ENCODE measurements around the gene JAK3. TPM values are rescaled to one million over a fixed set of nuclear protein-coding genes. Genes with fewer than 3 reads are reported as not detected.
A peak's percentile ranks its signal among the peaks of the same experiment; 100 is the strongest.
"Not testable (repeated sequence)": the region's sequence is repeated elsewhere in the genome, so short reads cannot be mapped to it uniquely, and the experiment has no call there.

Gene JAK3
- total RNA-seq, 6 experiments from 2014 or later: 0.30 to 1.00 (median 0.40) TPM

DNA sequence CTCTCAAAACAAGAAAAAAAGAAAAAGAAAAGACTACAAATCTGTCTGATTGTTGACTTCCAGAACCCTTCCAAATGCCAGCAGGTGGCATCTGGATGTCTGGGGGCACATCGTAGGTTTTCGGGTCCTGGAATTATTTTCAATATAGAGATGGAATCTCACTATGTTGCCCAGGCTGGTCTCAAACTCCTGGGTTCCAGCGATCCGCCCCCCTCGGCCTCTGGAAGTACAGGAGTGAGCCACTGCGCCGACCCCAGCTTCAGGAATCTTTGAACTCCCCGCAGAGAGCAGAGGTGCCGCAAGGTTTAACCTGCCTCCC is 53.4 kb downstream of the JAK3 start:
- Mint-ChIP-seq H3K9me3 (no peaks in the 10 kb centered on the region), H3K4me3 (no peak overlapping the region), H3K36me3 (ENCODE audit: low read depth) (no peaks in the 10 kb centered on the region), H3K27ac (no peak overlapping the region), H3K27me3 (ENCODE audit: insufficient read depth) (peaks cover 29% of the 10 kb centered on the region), H3K4me1 (ENCODE audit: low read depth) (peaks cover 19% of the 10 kb centered on the region)
- TF ChIP-seq, protein P1, sequence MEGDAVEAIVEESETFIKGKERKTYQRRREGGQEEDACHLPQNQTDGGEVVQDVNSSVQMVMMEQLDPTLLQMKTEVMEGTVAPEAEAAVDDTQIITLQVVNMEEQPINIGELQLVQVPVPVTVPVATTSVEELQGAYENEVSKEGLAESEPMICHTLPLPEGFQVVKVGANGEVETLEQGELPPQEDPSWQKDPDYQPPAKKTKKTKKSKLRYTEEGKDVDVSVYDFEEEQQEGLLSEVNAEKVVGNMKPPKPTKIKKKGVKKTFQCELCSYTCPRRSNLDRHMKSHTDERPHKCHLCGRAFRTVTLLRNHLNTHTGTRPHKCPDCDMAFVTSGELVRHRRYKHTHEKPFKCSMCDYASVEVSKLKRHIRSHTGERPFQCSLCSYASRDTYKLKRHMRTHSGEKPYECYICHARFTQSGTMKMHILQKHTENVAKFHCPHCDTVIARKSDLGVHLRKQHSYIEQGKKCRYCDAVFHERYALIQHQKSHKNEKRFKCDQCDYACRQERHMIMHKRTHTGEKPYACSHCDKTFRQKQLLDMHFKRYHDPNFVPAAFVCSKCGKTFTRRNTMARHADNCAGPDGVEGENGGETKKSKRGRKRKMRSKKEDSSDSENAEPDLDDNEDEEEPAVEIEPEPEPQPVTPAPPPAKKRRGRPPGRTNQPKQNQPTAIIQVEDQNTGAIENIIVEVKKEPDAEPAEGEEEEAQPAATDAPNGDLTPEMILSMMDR (IDR thresholded peaks at IDR 0.05): no peak
- no peak for DNase-seq

DNA sequence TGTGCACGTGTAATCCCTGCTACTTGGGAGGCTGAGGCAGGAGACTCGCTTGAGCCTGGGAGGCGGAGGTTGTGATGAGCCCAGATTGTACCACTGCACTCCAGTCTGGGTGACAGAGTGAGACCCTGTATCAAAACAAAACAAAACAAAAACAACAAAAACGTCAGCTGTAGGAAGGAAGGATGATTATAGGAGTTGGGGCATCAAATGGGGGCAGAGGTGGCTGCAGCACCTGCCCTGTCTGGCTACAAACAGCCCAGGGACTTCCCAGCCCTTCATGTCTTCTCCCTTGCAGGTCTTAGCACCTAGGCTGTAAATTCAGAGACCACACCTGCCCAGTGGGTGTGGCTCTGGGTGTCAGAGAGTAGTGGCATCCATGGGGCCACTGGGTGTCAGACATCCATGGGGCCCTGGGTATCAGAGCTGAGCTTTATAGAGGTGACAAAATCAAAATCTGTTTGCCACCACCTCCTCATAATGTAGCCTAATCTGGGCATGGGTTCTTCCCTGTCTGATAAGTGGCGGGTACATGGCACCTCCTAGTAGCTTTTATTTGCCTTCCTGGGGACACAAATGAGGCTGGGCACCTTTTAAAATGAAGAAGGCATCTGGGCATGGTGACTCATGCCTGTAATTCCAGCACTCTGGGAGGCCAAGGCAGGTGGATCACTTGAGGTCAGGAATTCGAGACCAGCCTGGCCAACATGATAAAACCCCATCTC is 57.6 kb downstream of the JAK3 start:
- H3K4me1 Mint-ChIP-seq (ENCODE audit: low read depth): peaks cover 7% of the 10 kb centered on the region
- TF ChIP-seq, protein P1 (IDR thresholded peaks at IDR 0.05): no peak
- H3K9me3 Mint-ChIP-seq: no peaks in the 10 kb centered on the region
- no peak overlapping the region for H3K4me3 Mint-ChIP-seq
- peaks cover 25% of the 10 kb centered on the region for H3K27me3 Mint-ChIP-seq (ENCODE audit: insufficient read depth)
- no peak overlapping the region for H3K27ac Mint-ChIP-seq
- DNase-seq: no peak
- no peaks in the 10 kb centered on the region for H3K36me3 Mint-ChIP-seq (ENCODE audit: low read depth)

DNA sequence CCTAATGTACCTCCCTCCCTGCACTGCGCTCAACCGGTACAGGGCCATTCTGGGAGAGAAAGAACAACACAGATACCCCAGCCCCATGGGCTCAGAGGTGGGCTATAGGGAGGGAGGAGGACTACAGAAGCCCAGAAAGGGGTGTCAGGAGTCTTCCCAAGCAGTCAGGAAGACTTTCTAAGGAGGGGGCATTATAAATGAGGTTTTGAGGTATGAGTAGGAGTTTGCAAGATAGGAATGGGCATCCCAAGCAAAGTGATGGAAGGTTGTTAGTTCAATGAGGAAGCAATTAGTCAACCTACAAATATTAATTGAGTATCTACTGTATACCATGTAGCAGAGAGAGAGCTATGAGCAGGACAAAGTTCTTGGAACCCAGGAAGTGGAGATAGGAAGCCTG is 59.1 kb downstream of the JAK3 start:
- H3K36me3 Mint-ChIP-seq (ENCODE audit: low read depth): no peaks in the 10 kb centered on the region
- no peak for DNase-seq
- H3K27me3 Mint-ChIP-seq (ENCODE audit: insufficient read depth): peaks cover 14% of the 10 kb centered on the region
- no peak overlapping the region for H3K27ac Mint-ChIP-seq
- TF ChIP-seq, protein P1 (IDR thresholded peaks at IDR 0.05): no peak
- H3K4me1 Mint-ChIP-seq (ENCODE audit: low read depth): peaks cover 7% of the 10 kb centered on the region
- H3K4me3 Mint-ChIP-seq: no peak overlapping the region
- H3K9me3 Mint-ChIP-seq: no peaks in the 10 kb centered on the region

DNA sequence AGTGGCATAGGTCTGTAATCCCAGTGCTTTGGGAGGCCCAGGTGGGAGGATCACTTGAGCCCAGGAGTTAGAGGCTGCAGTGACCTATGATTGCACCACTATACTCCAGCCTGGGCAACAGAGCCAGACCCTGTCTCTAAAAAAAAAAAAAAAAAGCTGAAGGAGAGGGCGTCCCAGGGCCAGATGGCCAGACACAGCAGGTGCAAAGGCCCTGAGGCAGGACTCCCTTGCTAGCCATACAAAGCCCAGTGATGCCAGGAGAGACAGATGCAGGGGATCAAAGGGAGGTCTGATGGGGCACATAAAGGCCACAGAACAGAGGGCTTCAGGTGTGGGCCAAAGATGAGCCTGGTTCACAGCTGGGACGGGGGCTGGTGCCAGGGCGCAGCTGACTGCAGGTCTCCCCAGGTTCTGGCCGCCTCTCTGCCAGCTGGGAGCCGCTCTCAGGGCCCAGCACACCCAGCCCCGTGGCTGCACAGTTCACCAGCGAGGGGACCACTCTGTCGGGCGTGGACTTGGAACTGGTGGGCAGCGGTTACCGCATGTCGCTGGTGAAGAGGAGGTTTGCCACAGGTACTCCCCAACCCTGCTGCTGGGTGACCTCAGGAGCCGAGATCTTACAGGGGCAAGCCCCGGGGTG is 60.4 kb downstream of the JAK3 start:
- H3K36me3 Mint-ChIP-seq (ENCODE audit: low read depth): no peaks in the 10 kb centered on the region
- peaks cover 10% of the 10 kb centered on the region for H3K27me3 Mint-ChIP-seq (ENCODE audit: insufficient read depth)
- H3K27ac Mint-ChIP-seq: no peak overlapping the region
- TF ChIP-seq, protein P1 (IDR thresholded peaks at IDR 0.05): no peak
- DNase-seq: no peak
- peaks cover 7% of the 10 kb centered on the region for H3K4me1 Mint-ChIP-seq (ENCODE audit: low read depth)
- no peak overlapping the region for H3K4me3 Mint-ChIP-seq
- no peaks in the 10 kb centered on the region for H3K9me3 Mint-ChIP-seq

DNA sequence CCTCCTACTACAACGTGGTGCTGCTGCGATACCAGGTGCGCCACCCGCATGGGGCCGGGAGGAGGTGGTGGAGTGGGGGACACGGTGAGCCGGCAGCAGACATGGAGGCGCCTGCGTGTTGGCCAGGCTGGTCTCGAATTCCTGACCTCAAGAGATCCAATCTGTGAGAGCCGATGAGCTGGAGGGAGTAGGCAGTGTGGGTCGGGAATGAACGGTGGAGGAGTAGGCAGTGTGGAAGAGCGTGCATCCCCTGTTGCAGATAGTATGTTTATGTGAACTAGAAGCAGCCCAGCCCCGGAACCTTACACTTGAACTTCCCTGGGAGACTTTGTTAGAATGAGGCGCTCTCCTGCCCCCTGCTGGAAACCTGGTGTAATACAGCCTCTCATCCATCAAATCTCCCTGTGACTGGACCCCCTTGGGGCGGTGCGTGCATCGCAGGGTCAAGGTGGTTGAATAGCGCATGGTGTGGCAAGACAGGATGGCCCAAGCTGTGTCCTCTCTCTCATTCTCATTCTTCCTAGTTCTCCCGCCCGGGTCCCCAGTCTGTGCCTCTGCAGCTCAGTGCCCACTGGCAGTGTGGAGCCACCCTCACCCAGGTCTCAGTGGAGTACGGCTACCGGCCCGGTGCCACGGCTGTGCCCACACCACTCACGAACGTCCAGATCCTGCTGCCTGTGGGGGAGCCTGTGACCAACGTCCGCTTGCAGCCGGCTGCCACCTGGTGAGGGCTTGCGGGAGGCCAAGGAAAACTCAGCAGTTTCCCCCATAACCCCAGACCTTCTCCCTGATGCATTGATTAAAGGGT is 63.4 kb downstream of the JAK3 start:
- no peak overlapping the region for H3K27ac Mint-ChIP-seq
- TF ChIP-seq, protein P1 (IDR thresholded peaks at IDR 0.05): peak; percentile 89
- H3K27me3 Mint-ChIP-seq (ENCODE audit: insufficient read depth): peaks cover 4% of the 10 kb centered on the region
- H3K4me1 Mint-ChIP-seq (ENCODE audit: low read depth): no peaks in the 10 kb centered on the region
- H3K9me3 Mint-ChIP-seq: no peaks in the 10 kb centered on the region
- no peaks in the 10 kb centered on the region for H3K36me3 Mint-ChIP-seq (ENCODE audit: low read depth)
- no peak overlapping the region for H3K4me3 Mint-ChIP-seq
- DNase-seq: peak; percentile 25

DNA sequence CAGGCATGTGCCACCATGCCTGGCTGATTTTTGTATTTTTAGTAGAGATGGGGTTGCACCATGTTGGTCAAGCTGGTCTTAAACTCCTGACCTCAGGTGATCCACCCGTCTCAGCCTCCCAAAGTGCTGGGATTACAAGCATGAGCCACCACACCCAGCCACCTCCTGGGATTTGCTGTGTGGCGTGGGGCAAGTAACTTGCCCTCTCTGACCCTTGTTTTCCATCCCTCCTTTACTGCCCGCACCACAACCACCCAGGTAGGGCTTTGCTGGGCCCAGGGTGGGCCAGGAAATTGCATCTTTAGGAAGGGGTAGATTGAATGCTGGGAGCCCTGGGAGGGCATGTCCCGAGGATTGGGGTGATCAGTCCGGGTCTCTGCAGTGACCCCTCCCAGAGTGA is 64.1 kb downstream of the JAK3 start:
- H3K4me3 Mint-ChIP-seq; DNase-seq; H3K9me3 Mint-ChIP-seq; H3K27ac Mint-ChIP-seq; H3K27me3 Mint-ChIP-seq (ENCODE audit: insufficient read depth); H3K4me1 Mint-ChIP-seq (ENCODE audit: low read depth); H3K36me3 Mint-ChIP-seq (ENCODE audit: low read depth): not testable (repeated sequence)
